ENCODE data around the gene MMP17. TPM values are rescaled to one million over a fixed set of nuclear protein-coding genes. Genes with fewer than 3 reads are reported as not detected.

Gene MMP17
- total and polyA plus RNA-seq, 10 of the 15 experiments (the other 5 are each of a cell fraction or from before 2014, with no cell fraction given) = 0.11 to 0.28 (median 0.23) TPM; not detected in 7

DNA sequence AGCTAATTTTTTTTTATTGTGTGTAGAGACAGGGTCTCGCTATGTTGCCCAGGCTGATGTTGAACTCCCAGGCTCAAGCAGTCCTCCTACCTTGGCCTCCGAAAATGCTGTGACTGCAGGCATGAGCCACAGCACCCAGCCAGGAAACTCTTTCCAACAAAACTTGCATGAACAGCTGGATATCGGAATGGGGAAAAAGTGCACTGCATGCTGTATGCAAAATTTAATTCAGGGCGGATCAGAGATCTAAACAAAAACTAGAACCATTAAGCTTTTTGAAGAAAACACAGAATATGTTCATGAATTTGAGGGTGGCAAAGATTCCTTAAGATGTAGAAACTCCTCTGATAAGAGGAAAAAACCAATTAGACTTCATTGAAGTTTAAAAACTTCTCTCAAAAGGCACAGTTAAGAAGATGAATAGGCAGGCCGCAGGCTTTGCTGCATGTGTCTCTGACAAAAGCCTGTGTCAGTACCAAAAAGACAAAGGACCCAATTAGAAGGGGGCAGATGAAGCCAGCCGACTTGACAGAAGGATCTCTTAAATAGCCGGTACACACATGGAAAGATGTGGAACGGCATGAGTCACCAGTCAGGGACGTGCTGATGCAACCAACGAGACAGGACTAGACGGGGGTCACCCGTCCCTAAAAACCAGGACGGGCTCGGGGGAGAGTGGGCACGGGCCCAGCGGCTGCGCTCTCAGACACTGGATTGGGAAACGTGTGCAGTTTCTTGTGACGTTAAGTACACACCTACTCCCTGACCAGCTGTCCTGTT lies 34.8 kb upstream of the MMP17 start:
- BruUV-seq (replicated peaks) = no TSS peak
- Histone ChIP-seq H3K79me2 (ENCODE audit: control insufficient read depth, insufficient read depth, low read length) (no peaks in the 10 kb centered on the region), H3K9ac (ENCODE audit: control insufficient read depth, insufficient read depth, low read length) (no peak overlapping the region), H3K4me2 (ENCODE audit: control insufficient read depth, insufficient read depth) (no peak overlapping the region), H3K4me1 (ENCODE audit: control insufficient read depth, insufficient read depth, low read length) (no peaks in the 10 kb centered on the region), H3K27me3 (replicated peaks in 1 of 2; ENCODE audit: control insufficient read depth in 2 of 2, insufficient read depth in 2 of 2, low read length in 1 of 2) (no peaks in the 10 kb centered on the region), H3K4me3 (no peak overlapping the region), H2AFZ (ENCODE audit: control insufficient read depth, low read depth, low read length) (no peak overlapping the region), H4K20me1 (ENCODE audit: control insufficient read depth, insufficient read depth) (no peaks in the 10 kb centered on the region), H3K36me3 (ENCODE audit: control insufficient read depth in 2 of 2, insufficient read depth in 2 of 2, low read length in 1 of 2) (peaks cover 4 to 13% of the 10 kb centered on the region in 2 experiments), H3K27ac (ENCODE audit: control insufficient read depth, insufficient read depth) (no peak overlapping the region), H3K9me3 (replicated peaks; ENCODE audit: control insufficient read depth, insufficient read depth, low read length) (no peaks in the 10 kb centered on the region)
- SMC1A ChIA-PET (ENCODE audit: uncharacterized antibody, unreplicated experiment) = no interaction called here
- no peak for DNase-seq (ENCODE audit: low read depth, low spot score)
- FAIRE-seq = no peak
- in situ Hi-C loops (cut with MboI) = no loop called here
- intact Hi-C loops (cut with micrococcal nuclease; ENCODE audit: unreplicated experiment) = no loop called here
- 93% methylated on average over 19 of the region's 19 CpGs for WGBS (ENCODE audit: insufficient coverage, insufficient replicate concordance, low lambda C conversion rate, missing lambda C conversion rate)
- TF ChIP-seq MYB (IDR thresholded peaks at IDR 0.05; ENCODE audit: borderline replicate concordance, low read depth, low read length) (no peak), MYC (IDR thresholded peaks at IDR 0.05; ENCODE audit: insufficient read depth, insufficient read length, insufficient replicate concordance, low read length, severe bottlenecking) (no peak), MEF2B (IDR thresholded peaks at IDR 0.05; ENCODE audit: partially characterized antibody, poor library complexity, severe bottlenecking) (no peak), JUND (IDR thresholded peaks at IDR 0.05; ENCODE audit: low read depth, low read length) (no peak), CREM (IDR thresholded peaks at IDR 0.05; ENCODE audit: low read depth) (no peak), RAD51 (IDR thresholded peaks at IDR 0.05) (no peak), SMAD5 (IDR thresholded peaks at IDR 0.05; ENCODE audit: low read depth) (no peak), CBFB (IDR thresholded peaks at IDR 0.05; ENCODE audit: low read depth) (no peak), RAD21 (IDR thresholded peaks at IDR 0.05; ENCODE audit: insufficient read depth, low read depth, low read length) (no peak)
- TF ChIP-seq, protein P1, sequence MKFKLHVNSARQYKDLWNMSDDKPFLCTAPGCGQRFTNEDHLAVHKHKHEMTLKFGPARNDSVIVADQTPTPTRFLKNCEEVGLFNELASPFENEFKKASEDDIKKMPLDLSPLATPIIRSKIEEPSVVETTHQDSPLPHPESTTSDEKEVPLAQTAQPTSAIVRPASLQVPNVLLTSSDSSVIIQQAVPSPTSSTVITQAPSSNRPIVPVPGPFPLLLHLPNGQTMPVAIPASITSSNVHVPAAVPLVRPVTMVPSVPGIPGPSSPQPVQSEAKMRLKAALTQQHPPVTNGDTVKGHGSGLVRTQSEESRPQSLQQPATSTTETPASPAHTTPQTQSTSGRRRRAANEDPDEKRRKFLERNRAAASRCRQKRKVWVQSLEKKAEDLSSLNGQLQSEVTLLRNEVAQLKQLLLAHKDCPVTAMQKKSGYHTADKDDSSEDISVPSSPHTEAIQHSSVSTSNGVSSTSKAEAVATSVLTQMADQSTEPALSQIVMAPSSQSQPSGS (IDR thresholded peaks at IDR 0.05; ENCODE audit: low read length) = no peak
- ATAC-seq = no peak
- RAD21 ChIA-PET (ENCODE audit: unreplicated experiment) = no interaction called here
- CTCF ChIA-PET = no interaction called here
- POLR2A ChIA-PET = no interaction called here

Data from GM12878 (cell line).